ENCODE measurements around the gene RNF207.

The RNF207 gene

GRCh38 chr1:6239213-6239752 lies 33.4 kb downstream of the RNF207 start:
- DNase-seq: no peak

GRCh38 chr1:6239950-6240768 lies 34.2 kb downstream of the RNF207 start:
- no peak for DNase-seq

GRCh38 chr1:6241107-6241886 lies 35.4 kb downstream of the RNF207 start:
- DNase-seq: no peak

- no peak for DNase-seq
These were observed 36.2 kb downstream of the RNF207 start for GRCh38 chr1:6241887-6242740.

- no peak for DNase-seq
These were observed 37.3 kb downstream of the RNF207 start for GRCh38 chr1:6243053-6243834.

- DNase-seq: no peak
These were observed 38.1 kb downstream of the RNF207 start, which contains the start of gene HES3 for GRCh38 chr1:6243993-6244392. Gene HES3, plus strand, starts transcription at chr1:6244179. Its CDS starts 187 bp downstream, at chr1:6244366.

- no peak for DNase-seq
These were observed 38.6 kb downstream of the RNF207 start for GRCh38 chr1:6244401-6245049.

GRCh38 chr1:6245086-6245868 lies 39.4 kb downstream of the RNF207 start:
- DNase-seq: peak; percentile 82

GRCh38 chr1:6245869-6246496 lies 40.1 kb downstream of the RNF207 start:
- DNase-seq: peak; percentile 44

- DNase-seq: peak; percentile 78
These were observed 40.9 kb downstream of the RNF207 start for GRCh38 chr1:6246497-6247467.

GRCh38 chr1:6247651-6248050 lies 41.7 kb downstream of the RNF207 start:
- no peak for DNase-seq

GRCh38 chr1:6248161-6248776 lies 42.4 kb downstream of the RNF207 start:
- no peak for DNase-seq

GRCh38 chr1:6248932-6249738 lies 43.2 kb downstream of the RNF207 start:
- no peak for DNase-seq

GRCh38 chr1:6249739-6250689 lies 44.1 kb downstream of the RNF207 start:
- DNase-seq: no peak

- no peak for DNase-seq
These were observed 45.3 kb downstream of the RNF207 start for GRCh38 chr1:6251233-6251632.

GRCh38 chr1:6251681-6252373 lies 45.9 kb downstream of the RNF207 start:
- no peak for DNase-seq
